Fibroblast of lung (primary cell): ENCODE measurements around the gene ADAMTSL1. TPM values are rescaled to one million over a fixed set of nuclear protein-coding genes. Genes with fewer than 3 reads are reported as not detected.
A peak's percentile ranks its signal among the peaks of the same experiment; 100 is the strongest.

Experiments
- DNase-seq, 2 donors: peaks; one replicate each; pipeline versions ENCODE4 v3.0.0 to v3.0.0-alpha.2; 2010; ENCODE audit warnings: low read depth in 2 of 2
- H2AFZ ChIP-seq: 2 replicates; pipeline ENCODE4 v1.5.1; 2012; ENCODE audit warnings: low read length, control low read depth, inconsistent platforms
- H3K27ac ChIP-seq: 2 replicates; pipeline ENCODE4 v1.5.1; 2011; ENCODE audit warnings: low read length, control low read depth; ENCODE audit not compliant: insufficient read depth
- H3K27me3 ChIP-seq: 2 replicates; pipeline ENCODE4 v1.5.1; 2011; ENCODE audit warnings: mild to moderate bottlenecking, low read length; ENCODE audit not compliant: control insufficient read depth, insufficient read depth
- H3K36me3 ChIP-seq: 2 replicates; pipeline ENCODE4 v1.5.1; 2011; ENCODE audit warnings: low read length; ENCODE audit not compliant: control insufficient read depth, insufficient read depth
- H3K4me1 ChIP-seq: 2 replicates; pipeline ENCODE4 v1.5.1; 2011; ENCODE audit warnings: low read length; ENCODE audit not compliant: control insufficient read depth, insufficient read depth; ENCODE audit errors: extremely low read depth
- H3K4me2 ChIP-seq: 2 replicates; pipeline ENCODE4 v1.5.1; 2011; ENCODE audit warnings: low read length, control low read depth; ENCODE audit not compliant: insufficient read depth; ENCODE audit errors: extremely low read depth
- H3K4me3 ChIP-seq, 4 experiments: fragments of 200-600 bp in 1 of 4; sonication (generic) in 1 of 4; replicated peaks in 1 of 4; 2 replicates each; pipeline ENCODE4 v1.5.1; 2011 to 2016; ENCODE audit warnings: low read length in 4 of 4, low read depth in 3 of 4, mild to moderate bottlenecking in 3 of 4, control low read depth in 2 of 4, inconsistent platforms in 1 of 4, mixed read lengths in 1 of 4; ENCODE audit not compliant: insufficient read depth in 1 of 4; ENCODE audit errors: control extremely low read depth in 1 of 4
- H3K79me2 ChIP-seq: 2 replicates; pipeline ENCODE4 v1.5.1; 2012; ENCODE audit warnings: mild to moderate bottlenecking, low read length, inconsistent platforms; ENCODE audit not compliant: control insufficient read depth, insufficient read depth
- H3K9ac ChIP-seq: 2 replicates; pipeline ENCODE4 v1.5.1; 2011; ENCODE audit warnings: mild to moderate bottlenecking, low read length, control low read depth; ENCODE audit not compliant: insufficient read depth
- H3K9me3 ChIP-seq: 2 replicates; pipeline ENCODE4 v1.5.1; 2012; ENCODE audit warnings: low read depth, low read length; ENCODE audit not compliant: control insufficient read depth, insufficient read depth
- H4K20me1 ChIP-seq: 2 replicates; pipeline ENCODE4 v1.5.1; 2011; ENCODE audit warnings: low read length; ENCODE audit not compliant: control insufficient read depth, insufficient read depth; ENCODE audit errors: extremely low read depth
- EZH2 ChIP-seq: IDR thresholded peaks from 2 replicates; pipeline ENCODE4 v1.5.1; 2012; ENCODE audit warnings: low read length, control low read depth, mild to moderate bottlenecking; ENCODE audit errors: missing control alignments
- polyA plus RNA-seq, 2 donors: library from polyadenylated mRNA; depleted of rRNA in 1 of 2; stranded (reverse) in 1 of 2; unstranded in 1 of 2; fragments of >200 nt; gene quantifications; 2 replicates each; pipeline ENCODE4 v1.2.1, GENCODE V29; 2011 to 2012; ENCODE audit warnings: missing spikeins in 1 of 2
- total RNA-seq: library from RNA; depleted of rRNA; stranded (reverse); fragments of >200 nt; gene quantifications from 2 replicates; pipeline ENCODE4 v1.2.1, GENCODE V29; 2014
- TF ChIP-seq, protein P1 (sequence below), 2 donors: IDR thresholded peaks in 1 of 2; conservative IDR thresholded peaks in 1 of 2; 1 replicate in 1 of 2; 2 replicates in 1 of 2; pipeline ENCODE4 v1.5.1; 2011 to 2012; ENCODE audit warnings: low read length in 2 of 2, control low read depth in 1 of 2, inconsistent platforms in 1 of 2, low read depth in 1 of 2, mild to moderate bottlenecking in 1 of 2

The ADAMTSL1 gene
- total and polyA plus RNA-seq, 2 donors (not counting 1 experiment from before 2014, with no cell fraction given): 19.3 to 27.9 TPM

DNA sequence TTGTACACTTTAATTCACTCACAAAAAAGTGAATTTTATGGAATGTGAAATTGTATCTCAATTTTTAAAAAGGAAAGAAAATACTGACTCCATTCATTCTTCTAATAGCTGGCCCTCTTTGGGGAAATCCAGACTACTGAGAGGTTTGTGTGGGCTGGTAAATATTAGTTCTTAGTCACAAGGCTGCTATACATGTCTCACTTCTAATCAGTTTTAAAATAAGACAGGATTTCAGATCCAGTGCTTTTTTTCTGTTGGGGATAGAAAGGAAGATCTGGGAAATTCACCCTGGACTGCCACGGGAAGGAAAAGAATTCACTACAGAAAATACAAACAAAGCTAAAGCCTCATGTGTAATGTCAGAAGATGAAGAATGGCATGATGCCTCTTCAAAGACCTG lies 32.7 kb upstream of the ADAMTSL1 start:
- DNase-seq: peak in 1 of 2 donors; percentile 52
- Histone ChIP-seq H2AFZ (no peak overlapping the region), H4K20me1 (no peaks in the 10 kb centered on the region), H3K4me1 (peaks cover 9% of the 10 kb centered on the region), H3K27me3 (no peaks in the 10 kb centered on the region), H3K36me3 (no peaks in the 10 kb centered on the region), H3K27ac (no peak overlapping the region), H3K79me2 (no peaks in the 10 kb centered on the region), H3K4me2 (no peak overlapping the region), H3K9me3 (no peaks in the 10 kb centered on the region), H3K9ac (no peak overlapping the region), H3K4me3 (no peak overlapping the region)
- no peak for TF ChIP-seq EZH2

DNA sequence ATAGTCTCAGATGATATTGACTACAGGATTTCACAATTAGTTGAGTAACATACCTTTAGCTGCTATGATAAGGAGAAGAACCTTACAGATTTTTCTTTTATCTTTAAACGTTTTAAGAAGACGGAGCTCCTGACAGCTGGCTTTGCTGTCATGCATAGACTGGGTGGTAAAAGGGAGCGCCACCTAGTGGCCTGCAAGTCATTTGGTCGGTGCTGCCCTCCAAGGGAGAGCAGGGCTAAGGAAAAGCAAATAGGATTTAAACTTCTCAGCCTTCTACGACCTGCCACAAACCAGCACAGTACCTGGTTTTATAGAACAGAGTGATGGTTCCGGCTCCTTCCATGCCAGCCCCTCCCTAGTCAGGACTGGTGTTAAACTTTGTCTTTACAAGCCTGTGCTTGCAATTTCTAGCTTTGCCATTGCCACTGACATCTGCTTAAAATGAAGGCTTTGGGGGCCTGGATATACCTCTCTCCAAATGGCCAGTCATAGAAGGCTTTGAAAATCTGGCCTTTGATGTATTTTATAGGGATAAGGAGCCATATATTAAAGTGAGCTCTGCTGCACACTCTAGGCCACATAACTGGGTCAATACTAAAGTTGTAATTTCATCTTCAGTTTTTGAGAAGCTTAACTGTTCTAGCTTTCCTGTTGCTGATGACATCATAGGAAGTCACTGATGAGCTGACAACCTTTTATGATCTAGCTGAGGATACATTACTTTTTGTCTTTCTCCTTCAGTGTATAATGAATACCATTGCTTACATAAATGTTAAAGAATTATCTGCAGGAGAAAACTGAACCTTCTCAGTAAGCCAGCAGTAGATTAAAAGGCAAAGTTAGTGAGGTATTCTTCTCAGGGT lies 31.1 kb upstream of the ADAMTSL1 start:
- Histone ChIP-seq H3K4me3 (no peak overlapping the region), H3K9me3 (no peaks in the 10 kb centered on the region), H2AFZ (peak overlapping the region; percentile 39), H4K20me1 (no peaks in the 10 kb centered on the region), H3K9ac (no peak overlapping the region), H3K27ac (no peak overlapping the region), H3K79me2 (no peaks in the 10 kb centered on the region), H3K27me3 (no peaks in the 10 kb centered on the region), H3K4me2 (no peak overlapping the region), H3K36me3 (no peaks in the 10 kb centered on the region), H3K4me1 (peaks cover 4% of the 10 kb centered on the region)
- TF ChIP-seq EZH2: no peak
- TF ChIP-seq, protein P1, sequence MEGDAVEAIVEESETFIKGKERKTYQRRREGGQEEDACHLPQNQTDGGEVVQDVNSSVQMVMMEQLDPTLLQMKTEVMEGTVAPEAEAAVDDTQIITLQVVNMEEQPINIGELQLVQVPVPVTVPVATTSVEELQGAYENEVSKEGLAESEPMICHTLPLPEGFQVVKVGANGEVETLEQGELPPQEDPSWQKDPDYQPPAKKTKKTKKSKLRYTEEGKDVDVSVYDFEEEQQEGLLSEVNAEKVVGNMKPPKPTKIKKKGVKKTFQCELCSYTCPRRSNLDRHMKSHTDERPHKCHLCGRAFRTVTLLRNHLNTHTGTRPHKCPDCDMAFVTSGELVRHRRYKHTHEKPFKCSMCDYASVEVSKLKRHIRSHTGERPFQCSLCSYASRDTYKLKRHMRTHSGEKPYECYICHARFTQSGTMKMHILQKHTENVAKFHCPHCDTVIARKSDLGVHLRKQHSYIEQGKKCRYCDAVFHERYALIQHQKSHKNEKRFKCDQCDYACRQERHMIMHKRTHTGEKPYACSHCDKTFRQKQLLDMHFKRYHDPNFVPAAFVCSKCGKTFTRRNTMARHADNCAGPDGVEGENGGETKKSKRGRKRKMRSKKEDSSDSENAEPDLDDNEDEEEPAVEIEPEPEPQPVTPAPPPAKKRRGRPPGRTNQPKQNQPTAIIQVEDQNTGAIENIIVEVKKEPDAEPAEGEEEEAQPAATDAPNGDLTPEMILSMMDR (conservative IDR thresholded peaks at IDR 0.05 in 1 of 2, IDR thresholded peaks at IDR 0.05 in 1 of 2; ENCODE audit: low read depth in 1 of 2, low read length in 2 of 2): peak; percentile 92 to 95
- peak; percentile 74 to 90 for DNase-seq

DNA sequence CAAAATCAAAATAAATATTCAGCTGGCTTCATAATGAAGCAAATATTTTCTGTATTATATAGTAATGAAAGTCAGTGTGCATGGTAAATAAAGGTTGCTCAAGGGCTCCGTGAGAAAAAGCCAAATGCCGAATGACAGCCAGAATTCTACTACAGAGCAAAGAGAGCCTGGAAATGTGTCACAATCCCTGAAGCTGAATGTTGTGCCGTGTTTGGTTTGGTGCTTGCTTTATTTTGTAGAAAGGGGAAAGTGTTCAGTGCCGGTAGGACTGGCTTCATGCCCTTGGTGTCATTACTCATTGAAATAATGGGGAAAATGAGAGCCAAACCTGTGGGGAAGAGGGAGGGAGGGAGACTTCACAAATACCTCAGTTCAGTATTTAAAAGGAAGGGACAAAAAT lies 26.8 kb upstream of the ADAMTSL1 start:
- H3K4me2 ChIP-seq: peak overlapping the region; percentile 39
- H3K27me3 ChIP-seq: no peaks in the 10 kb centered on the region
- no peaks in the 10 kb centered on the region for H3K79me2 ChIP-seq
- H2AFZ ChIP-seq: peak overlapping the region; percentile 63
- no peak overlapping the region for H3K4me3 ChIP-seq
- no peaks in the 10 kb centered on the region for H3K9me3 ChIP-seq
- no peaks in the 10 kb centered on the region for H3K36me3 ChIP-seq
- TF ChIP-seq, protein P1 (conservative IDR thresholded peaks at IDR 0.05 in 1 of 2, IDR thresholded peaks at IDR 0.05 in 1 of 2; ENCODE audit: low read depth in 1 of 2, low read length in 2 of 2): no peak
- TF ChIP-seq EZH2: no peak
- no peaks in the 10 kb centered on the region for H4K20me1 ChIP-seq
- DNase-seq: peak; percentile 24 to 60
- H3K4me1 ChIP-seq: peaks cover 3% of the 10 kb centered on the region
- no peak overlapping the region for H3K9ac ChIP-seq
- H3K27ac ChIP-seq: no peak overlapping the region
